Skin of body (tissue), 2 donors: ENCODE measurements around the gene ZSWIM9. TPM values are rescaled to one million over a fixed set of nuclear protein-coding genes. Genes with fewer than 3 reads are reported as not detected.

ENCODE experiments used
- DNase-seq: peaks from one replicate; lab custom pipeline; 2025; lab: John Stamatoyannopoulos, UW
- total RNA-seq: library from RNA; depleted of rRNA; stranded (reverse); fragments of >200 nt; gene quantifications from one replicate; pipeline ENCODE4 v1.2.3, GENCODE V29; 2014

The ZSWIM9 gene
- total RNA-seq, result 2.5 TPM

DNA sequence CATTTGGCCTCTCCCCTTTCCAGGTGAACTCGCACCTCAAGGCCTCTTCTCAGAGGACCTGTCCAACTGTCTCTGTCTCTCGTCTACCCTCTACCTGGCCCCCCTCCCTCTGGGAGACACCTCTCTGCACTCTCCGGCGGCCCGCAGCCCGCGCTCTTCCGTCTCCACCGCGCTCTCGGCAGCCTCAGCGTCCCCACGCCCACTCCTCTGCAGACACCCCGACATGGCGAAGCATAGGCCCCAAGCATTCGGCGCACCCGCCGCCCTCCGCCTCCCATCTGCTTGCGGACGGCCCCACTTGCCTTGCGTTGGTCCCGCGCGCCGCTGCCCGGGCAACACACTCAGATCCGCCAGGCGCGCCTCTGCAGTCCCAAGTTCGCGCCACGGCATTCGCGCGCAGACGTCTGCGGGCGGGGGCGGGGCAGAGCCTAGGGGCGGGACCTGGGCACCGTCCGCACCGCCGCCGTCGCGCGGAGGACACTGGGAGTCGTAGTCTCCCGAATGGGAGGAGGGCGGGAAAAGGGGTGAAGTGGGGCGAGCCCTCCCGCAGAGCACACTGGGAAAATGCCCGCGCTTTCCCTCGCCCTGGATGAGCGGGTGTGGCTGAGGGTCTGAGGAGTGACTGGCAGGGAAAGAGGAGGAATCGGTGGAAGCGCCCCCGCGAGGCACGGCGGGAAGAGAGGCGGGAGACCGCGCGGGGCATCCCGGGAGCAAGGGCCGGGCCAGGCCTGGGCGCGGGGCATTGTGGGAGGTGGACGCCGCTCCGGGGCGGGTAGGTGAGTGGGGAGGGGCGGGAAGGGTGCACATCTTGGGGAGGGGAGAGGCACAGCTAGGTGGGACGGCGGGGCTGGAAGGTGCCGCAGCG is at the start of gene ZSWIM9, which contains the start of gene LIG1:
Gene ZSWIM9 (plus strand): TSS at position 742 of the 865 bp plus-strand sequence. CDS start 1,123 bp downstream, outside the sequence.
Gene LIG1 (minus strand): TSS at position 406 of the 865 bp plus-strand sequence. CDS start 4,778 bp downstream, outside the sequence.
- DNase-seq, result peak; percentile 94

DNA sequence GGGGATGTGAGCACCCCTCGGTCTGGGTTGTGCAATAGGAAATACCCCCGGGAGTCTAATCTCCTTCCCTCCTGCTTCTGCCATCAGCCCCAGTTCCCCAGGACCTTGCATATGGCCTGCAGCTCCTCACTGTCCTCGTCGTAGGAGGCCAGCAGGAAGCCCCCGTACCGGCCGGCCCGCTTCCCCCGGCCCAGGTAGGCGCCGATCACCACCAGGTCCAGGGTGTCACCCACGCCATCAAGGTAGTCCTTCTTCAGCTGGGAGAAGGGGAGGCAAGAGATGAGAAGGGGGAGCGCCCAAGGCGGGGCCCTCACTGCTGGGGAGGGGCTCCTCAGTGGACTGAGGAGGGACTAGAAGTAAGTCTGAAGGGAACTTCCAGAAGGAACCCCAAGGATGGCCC is 49.4 kb upstream of the ZSWIM9 start:
- DNase-seq, result no peak

- no peak for DNase-seq
Observed at GRCh38 chr19:48121909-48122371, 48.5 kb upstream of the ZSWIM9 start.

DNA sequence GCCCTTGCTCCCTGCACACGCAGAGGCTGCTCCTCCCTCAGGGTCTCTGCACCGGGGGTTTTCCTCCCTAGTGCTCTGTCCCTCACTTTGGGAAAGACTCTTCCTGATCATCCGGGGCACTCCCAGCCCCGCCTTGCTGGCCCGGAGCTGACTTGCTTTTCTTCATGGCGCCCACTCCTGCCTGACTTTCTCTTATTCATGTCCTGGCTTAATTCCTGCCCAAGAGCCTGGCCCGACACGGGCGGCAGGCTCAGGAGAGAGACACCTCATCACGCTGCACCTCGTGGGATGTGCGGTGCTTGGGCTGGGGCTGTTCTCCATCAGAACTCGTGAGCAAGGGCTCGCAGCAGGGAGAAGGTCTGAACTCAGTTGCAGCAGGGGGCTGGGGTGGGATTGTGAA is 48.1 kb upstream of the ZSWIM9 start:
- no peak for DNase-seq

DNA sequence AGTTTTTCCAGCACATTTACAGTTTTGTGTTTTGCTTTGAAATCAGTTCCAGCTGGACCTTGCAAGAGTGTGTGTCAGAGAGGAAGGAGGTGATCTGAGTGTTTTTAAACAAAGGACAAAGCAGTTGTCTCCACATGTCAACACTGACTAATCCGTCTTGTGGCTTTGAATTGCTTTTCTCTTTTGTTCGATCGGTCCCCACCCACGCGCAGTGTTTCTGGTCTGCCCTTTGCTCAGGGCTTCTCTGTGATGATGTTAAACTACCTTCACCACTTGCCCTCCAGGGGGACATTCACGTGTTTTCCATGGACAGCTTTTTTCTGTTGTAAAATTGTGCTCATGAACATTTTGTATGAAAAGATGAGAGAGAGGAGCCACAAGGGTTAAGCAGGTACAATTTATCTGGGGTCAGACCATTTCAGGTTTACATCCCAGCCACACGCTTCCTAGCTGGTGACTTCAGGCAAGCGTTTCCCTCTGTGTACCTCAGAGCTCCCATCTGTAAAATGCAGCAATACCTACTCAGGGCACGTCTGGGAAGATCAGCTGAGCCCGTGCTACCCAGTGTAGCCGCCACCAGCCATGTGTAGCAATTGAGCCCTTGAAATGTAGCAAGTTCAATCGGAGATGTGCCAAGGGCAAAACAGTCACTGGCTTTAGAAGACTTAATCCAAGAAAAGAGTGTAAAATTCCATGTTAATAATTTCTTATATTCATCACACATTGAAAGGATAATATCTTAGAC is 46.4 kb upstream of the ZSWIM9 start:
- DNase-seq, result no peak

DNA sequence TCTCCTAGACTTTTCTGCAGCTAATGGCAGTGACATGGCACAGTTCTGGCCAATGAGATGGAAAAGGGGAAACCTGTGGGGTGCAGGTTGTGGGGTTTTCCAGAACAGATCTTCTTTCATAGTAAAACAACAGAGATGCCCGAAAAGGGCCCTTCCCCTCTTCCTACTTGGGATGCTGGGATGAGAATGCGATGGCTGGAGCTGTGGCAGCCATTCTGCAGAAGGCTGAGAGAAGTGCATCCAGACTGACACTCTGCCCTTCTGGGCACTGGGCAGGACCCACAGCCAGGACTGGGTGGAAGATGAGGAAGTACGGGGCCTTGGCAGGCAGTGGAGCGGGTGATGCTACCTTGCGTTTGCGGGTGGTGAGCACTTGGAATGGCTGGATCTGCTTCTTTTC is 42.9 kb upstream of the ZSWIM9 start:
- DNase-seq, result no peak

DNA sequence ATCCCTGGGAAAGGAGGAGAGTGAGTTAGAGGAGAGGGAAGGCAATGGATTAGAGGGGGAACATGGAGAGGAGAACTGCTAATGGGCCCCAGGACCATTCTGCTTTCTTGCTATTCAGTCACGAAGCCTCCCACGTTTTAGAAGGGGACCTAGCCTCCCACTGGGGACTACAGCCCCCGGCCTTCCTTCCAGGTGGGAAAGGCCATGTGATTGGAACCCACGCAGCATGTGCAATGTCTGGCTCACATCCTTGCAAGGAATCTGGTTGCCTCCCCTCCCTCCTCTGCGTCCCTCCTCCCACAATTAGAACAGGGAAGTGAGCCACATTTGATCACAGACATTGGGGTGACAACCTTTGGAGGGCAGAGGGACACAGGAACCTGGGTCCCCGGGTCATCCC is 37.4 kb upstream of the ZSWIM9 start:
- DNase-seq, result no peak

- no peak for DNase-seq
Observed at GRCh38 chr19:48135411-48135810, 35.1 kb upstream of the ZSWIM9 start.

- DNase-seq, result no peak
Observed at GRCh38 chr19:48136547-48136946, 33.9 kb upstream of the ZSWIM9 start.

GRCh38 chr19:48137411-48137810 is 33.1 kb upstream of the ZSWIM9 start:
- DNase-seq, result no peak

GRCh38 chr19:48139053-48139452 is 31.4 kb upstream of the ZSWIM9 start:
- DNase-seq, result no peak

- no peak for DNase-seq
Observed at GRCh38 chr19:48147597-48148175, 22.8 kb upstream of the ZSWIM9 start.

GRCh38 chr19:48148576-48148975 is 21.9 kb upstream of the ZSWIM9 start:
- DNase-seq, result no peak

GRCh38 chr19:48149430-48149829 is 21.1 kb upstream of the ZSWIM9 start:
- DNase-seq, result no peak

GRCh38 chr19:48152551-48152950 is 17.9 kb upstream of the ZSWIM9 start:
- peak; percentile 26 for DNase-seq

GRCh38 chr19:48154003-48154402 is 16.5 kb upstream of the ZSWIM9 start:
- no peak for DNase-seq

- no peak for DNase-seq
Observed at GRCh38 chr19:48158210-48158790, 12.2 kb upstream of the ZSWIM9 start.

- no peak for DNase-seq
Observed at GRCh38 chr19:48168689-48169088, 1.8 kb upstream of the ZSWIM9 start.

DNA sequence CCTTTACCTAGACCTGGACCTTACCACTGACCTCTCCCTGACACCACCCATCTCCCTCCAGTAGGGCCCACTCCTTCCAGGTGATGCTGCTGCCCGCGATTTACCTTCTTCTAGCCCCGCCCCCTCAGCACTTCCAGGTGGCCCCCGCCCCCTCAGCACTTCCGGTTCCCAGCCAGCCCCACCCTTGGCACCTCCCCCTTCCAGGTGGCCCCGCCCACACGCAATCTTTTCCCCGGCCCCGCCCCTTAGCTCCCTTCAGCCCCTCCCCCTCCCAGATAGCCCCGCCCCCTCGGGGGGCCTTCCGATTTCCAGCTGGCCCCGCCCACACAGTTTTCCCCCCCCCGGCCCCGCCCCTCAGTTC is 922 bp upstream of the ZSWIM9 start:
- DNase-seq, result peak; percentile 63

DNA sequence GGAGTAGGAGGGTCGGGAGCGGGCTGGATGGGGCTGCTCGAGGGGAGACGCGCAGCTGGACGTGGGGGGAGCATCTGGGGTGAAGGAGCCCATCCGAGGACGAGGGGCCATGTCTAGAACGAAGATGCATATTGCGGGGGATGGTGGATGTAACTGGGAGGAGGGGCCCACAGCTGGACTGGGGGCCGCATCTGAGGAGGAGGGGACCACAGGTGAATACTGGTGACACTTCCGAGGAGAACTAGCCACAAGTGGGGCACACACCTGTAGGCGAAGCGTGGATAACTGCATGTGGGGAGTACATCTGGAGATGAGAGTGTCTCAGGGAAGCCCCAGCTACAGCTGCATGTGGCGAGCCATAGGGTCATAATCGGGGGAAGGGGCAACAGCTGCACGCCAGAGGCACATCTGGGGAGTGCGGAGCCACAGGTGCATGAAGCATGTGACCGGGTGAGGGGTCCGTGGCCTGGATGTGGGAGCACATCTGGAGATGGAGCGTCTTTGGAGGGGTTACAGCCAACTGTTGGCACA is 402 bp downstream of the ZSWIM9 start:
- DNase-seq, result no peak

- DNase-seq, result no peak
Observed at GRCh38 chr19:48171710-48172109, 1.2 kb downstream of the ZSWIM9 start.
